ENCODE measurements around the gene SELENON. TPM values are rescaled to one million over a fixed set of nuclear protein-coding genes. Genes with fewer than 3 reads are reported as not detected.

The SELENON gene
- total RNA-seq, 1 experiment from 2014 or later: 38.3 TPM

GRCh38 chr1:25866288-25866687 is 66.3 kb downstream of the SELENON start:
- in situ Hi-C loops (cut with HindIII; ENCODE audit: low pct_unique_long_range_greater_than_20kb, low sequenced_read_pairs): no loop called here
- no peak for DNase-seq (ENCODE audit: low read depth, low spot score)

GRCh38 chr1:25867210-25867991 is 67.4 kb downstream of the SELENON start:
- in situ Hi-C loops (cut with HindIII; ENCODE audit: low pct_unique_long_range_greater_than_20kb, low sequenced_read_pairs): no loop called here
- DNase-seq (ENCODE audit: low read depth, low spot score): no peak

Other genes with a start within 250 kb of the SELENON start
- 0.40 and 0.67 TPM in 2 replicates for gene MAN1C1, start 183.4 kb upstream of the SELENON start, total RNA-seq (2014; rRNA removed; shearing (Covaris generic))
- gene MTFR1L, start 19.8 kb downstream of the SELENON start, total RNA-seq (2014; rRNA removed; shearing (Covaris generic)): 36.2 and 41.6 TPM in 2 replicates
- gene AUNIP, start 59.3 kb downstream of the SELENON start, total RNA-seq (2014; rRNA removed; shearing (Covaris generic)): 6.6 and 7.0 TPM in 2 replicates
- 4.2 TPM in 2 replicates for gene PAQR7, start 75.5 kb downstream of the SELENON start, total RNA-seq (2014; rRNA removed; shearing (Covaris generic))
- gene STMN1, start 106.2 kb downstream of the SELENON start, total RNA-seq (2014; rRNA removed; shearing (Covaris generic)): 99.5 and 125 TPM in 2 replicates
- gene PAFAH2, start 197.9 kb downstream of the SELENON start, total RNA-seq (2014; rRNA removed; shearing (Covaris generic)): 10.9 and 11.1 TPM in 2 replicates
- gene EXTL1, start 221.6 kb downstream of the SELENON start, total RNA-seq (2014; rRNA removed; shearing (Covaris generic)): 7.0 and 7.1 TPM in 2 replicates
- not detected in 2 replicates for gene SLC30A2, start 245.9 kb downstream of the SELENON start, total RNA-seq (2014; rRNA removed; shearing (Covaris generic))

Data from SK-MEL-5 (cell line).